Measurements from ENCODE around the gene TFDP2. TPM values are rescaled to one million over a fixed set of nuclear protein-coding genes. Genes with fewer than 3 reads are reported as not detected.

TFDP2 gene
- total RNA-seq, 1 donor = 28.5 TPM

Small RNA genes lying within 50 kb of the gene (small RNA-seq; reads per million reads assigned to genes)
- gene RNU6-425P = not detected
- gene RNU6-509P = not detected

Other genes starting within 250 kb of the TFDP2 start
- gene GK5, start 76.0 kb upstream of the TFDP2 start, total RNA-seq (ENCODE audit: low replicate concordance) = 27.3 and 29.2 TPM in 2 replicates